ENCODE results near the gene MAGI3. TPM values are rescaled to one million over a fixed set of nuclear protein-coding genes. Genes with fewer than 3 reads are reported as not detected.

The MAGI3 gene
- total RNA-seq, 1 donor from 2014 or later, result 6.3 TPM

- DNase-seq (ENCODE audit: low read depth) (peak; percentile 41), FAIRE-seq (no peak)
- Histone ChIP-seq H3K36me3 (ENCODE audit: control insufficient read depth, insufficient read depth, low read length) (no peaks in the 10 kb centered on the region), H3K4me3 (ENCODE audit: low read depth, low read length) (no peak overlapping the region), H3K27me3 (ENCODE audit: control insufficient read depth, insufficient read depth, low read length) (no peaks in the 10 kb centered on the region)
- TF ChIP-seq, protein P1, sequence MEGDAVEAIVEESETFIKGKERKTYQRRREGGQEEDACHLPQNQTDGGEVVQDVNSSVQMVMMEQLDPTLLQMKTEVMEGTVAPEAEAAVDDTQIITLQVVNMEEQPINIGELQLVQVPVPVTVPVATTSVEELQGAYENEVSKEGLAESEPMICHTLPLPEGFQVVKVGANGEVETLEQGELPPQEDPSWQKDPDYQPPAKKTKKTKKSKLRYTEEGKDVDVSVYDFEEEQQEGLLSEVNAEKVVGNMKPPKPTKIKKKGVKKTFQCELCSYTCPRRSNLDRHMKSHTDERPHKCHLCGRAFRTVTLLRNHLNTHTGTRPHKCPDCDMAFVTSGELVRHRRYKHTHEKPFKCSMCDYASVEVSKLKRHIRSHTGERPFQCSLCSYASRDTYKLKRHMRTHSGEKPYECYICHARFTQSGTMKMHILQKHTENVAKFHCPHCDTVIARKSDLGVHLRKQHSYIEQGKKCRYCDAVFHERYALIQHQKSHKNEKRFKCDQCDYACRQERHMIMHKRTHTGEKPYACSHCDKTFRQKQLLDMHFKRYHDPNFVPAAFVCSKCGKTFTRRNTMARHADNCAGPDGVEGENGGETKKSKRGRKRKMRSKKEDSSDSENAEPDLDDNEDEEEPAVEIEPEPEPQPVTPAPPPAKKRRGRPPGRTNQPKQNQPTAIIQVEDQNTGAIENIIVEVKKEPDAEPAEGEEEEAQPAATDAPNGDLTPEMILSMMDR (IDR thresholded peaks at IDR 0.05; ENCODE audit: insufficient read depth, low read length, severe bottlenecking), result no peak
Observed at GRCh38 chr1:113536182-113536780, 146.0 kb downstream of the MAGI3 start.

- no peaks in the 10 kb centered on the region for H3K27me3 ChIP-seq (ENCODE audit: control insufficient read depth, insufficient read depth, low read length)
- TF ChIP-seq, protein P1 (IDR thresholded peaks at IDR 0.05; ENCODE audit: insufficient read depth, low read length, severe bottlenecking), result no peak
- no peak for FAIRE-seq
- H3K4me3 ChIP-seq (ENCODE audit: low read depth, low read length), result no peak overlapping the region
- H3K36me3 ChIP-seq (ENCODE audit: control insufficient read depth, insufficient read depth, low read length), result no peaks in the 10 kb centered on the region
- peak; percentile 80 for DNase-seq (ENCODE audit: low read depth)
Observed at GRCh38 chr1:113538225-113538624, 147.9 kb downstream of the MAGI3 start.

- TF ChIP-seq, protein P1 (IDR thresholded peaks at IDR 0.05; ENCODE audit: insufficient read depth, low read length, severe bottlenecking), result no peak
- FAIRE-seq (no peak), DNase-seq (ENCODE audit: low read depth) (no peak)
- no peaks in the 10 kb centered on the region for H3K36me3 ChIP-seq (ENCODE audit: control insufficient read depth, insufficient read depth, low read length)
- H3K4me3 ChIP-seq (ENCODE audit: low read depth, low read length), result no peak overlapping the region
- H3K27me3 ChIP-seq (ENCODE audit: control insufficient read depth, insufficient read depth, low read length), result no peaks in the 10 kb centered on the region
Observed at GRCh38 chr1:113540335-113540734, 150.0 kb downstream of the MAGI3 start.

DNA sequence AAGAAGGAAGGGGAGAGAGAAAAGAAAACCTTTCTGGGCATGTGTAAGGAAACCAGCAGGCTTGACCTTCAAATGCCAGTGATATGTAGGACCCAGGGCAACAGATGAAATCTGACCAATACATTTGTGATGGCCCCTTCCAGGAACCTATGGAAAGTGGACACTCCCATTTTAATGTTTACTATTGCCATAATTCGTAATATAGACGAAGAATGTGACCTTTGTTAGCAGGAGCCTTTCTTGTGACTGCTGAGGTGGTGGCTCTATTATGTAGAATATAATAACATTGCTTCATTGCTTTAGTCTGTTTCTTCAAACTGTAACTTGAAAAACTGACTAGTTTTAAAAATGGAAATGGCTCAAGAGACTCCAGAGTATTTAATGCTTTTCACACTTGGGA is 150.8 kb downstream of the MAGI3 start:
- no peak for FAIRE-seq
- TF ChIP-seq, protein P1 (IDR thresholded peaks at IDR 0.05; ENCODE audit: insufficient read depth, low read length, severe bottlenecking), result no peak
- Histone ChIP-seq H3K27me3 (ENCODE audit: control insufficient read depth, insufficient read depth, low read length) (no peaks in the 10 kb centered on the region), H3K4me3 (ENCODE audit: low read depth, low read length) (no peak overlapping the region), H3K36me3 (ENCODE audit: control insufficient read depth, insufficient read depth, low read length) (no peaks in the 10 kb centered on the region)
- no peak for DNase-seq (ENCODE audit: low read depth)

GRCh38 chr1:113542221-113542701 is 151.9 kb downstream of the MAGI3 start:
- peak; percentile 70 for FAIRE-seq
- peak; percentile 94 for DNase-seq (ENCODE audit: low read depth)
- TF ChIP-seq, protein P1 (IDR thresholded peaks at IDR 0.05; ENCODE audit: insufficient read depth, low read length, severe bottlenecking), result no peak

GRCh38 chr1:113543110-113543509 is 152.8 kb downstream of the MAGI3 start:
- no peaks in the 10 kb centered on the region for H3K27me3 ChIP-seq (ENCODE audit: control insufficient read depth, insufficient read depth, low read length)
- H3K36me3 ChIP-seq (ENCODE audit: control insufficient read depth, insufficient read depth, low read length), result no peaks in the 10 kb centered on the region
- no peak overlapping the region for H3K4me3 ChIP-seq (ENCODE audit: low read depth, low read length)
- DNase-seq (ENCODE audit: low read depth) (no peak), FAIRE-seq (no peak)
- TF ChIP-seq, protein P1 (IDR thresholded peaks at IDR 0.05; ENCODE audit: insufficient read depth, low read length, severe bottlenecking), result no peak

More at GRCh38 chr1:113542221-113542701, 151.9 kb downstream of the MAGI3 start:
- no peaks in the 10 kb centered on the region for H3K27me3 ChIP-seq (ENCODE audit: control insufficient read depth, insufficient read depth, low read length)
- no peak overlapping the region for H3K4me3 ChIP-seq (ENCODE audit: low read depth, low read length)
- no peaks in the 10 kb centered on the region for H3K36me3 ChIP-seq (ENCODE audit: control insufficient read depth, insufficient read depth, low read length)

Measured in bronchial epithelial cell (primary cell).